Heart left ventricle (tissue), 13 donors: Measurements from ENCODE around the gene PLPPR3.

Source experiments
- CTCF ChIP-seq, 12 donors: fragments of 200-600 bp; sonication (generic) in 4 of 12; IDR thresholded peaks; one replicate each; pipeline versions ENCODE4 v1.5.0 to v1.8.0; 2018 to 2022; ENCODE audit warnings: antibody characterized with exemption in 12 of 12, mild to moderate bottlenecking in 5 of 12
- POLR2A ChIP-seq, 2 donors: fragments of 450-650 bp; IDR thresholded peaks; one replicate each; pipeline ENCODE4 v1.6.1; 2017; ENCODE audit warnings: antibody characterized with exemption in 2 of 2, mild to moderate bottlenecking in 2 of 2, moderate library complexity in 2 of 2
- donor health status: ischemic (EF 13 %, LVEDD 7.1; RV severe dilation, severe dysfunction).
- donor health status: DM: no; HTN: yes; CAD: no.
- donor health status: DM: no; HTN: no; CAD: no.
- donor health status: ischemic (EF 25% LVEDD 6.9; RV normal size, moderate dysfunction).
- donor health status: ischemic (EF 25% LVEDD 5.7; RV mildly dilated, moderate dysfunction).
- donor health status: ischemic (EF 35%, LVEDD 5.7; RV mildly dilated, moderate dysfunction).
- donor health status: nonischemic (EF 11% LVEDD 7.7; RV severe dilation, severe dysfunction).
- donor health status: DM: yes; HTN: yes; CAD: no.
- donor health status: PGD.
- donor health status: ischemic (EF 29% LVEDD 5.4; RV normal size, mild dysfunction).
- donor health status: nonischemic (EF 23%, LVEDD 6.1; RV moderate dilation, normal function).

GRCh38 chr19:829129-829758, 7.5 kb upstream of the PLPPR3 start:
- TF ChIP-seq POLR2A (IDR thresholded peaks at IDR 0.05), result no peak
- TF ChIP-seq CTCF (IDR thresholded peaks at IDR 0.05), result no peak
